GM21515 (cell line): ENCODE data around the gene ROR2.
"Not testable (repeated sequence)": the region's sequence is repeated elsewhere in the genome, so short reads cannot be mapped to it uniquely, and the experiment has no call there.

Experiments
- ATAC-seq: cut with Tn5 transposase; IDR thresholded peaks from one replicate; pipeline ENCODE4 v1.9.1; 2021; ENCODE audit not compliant: unreplicated experiment

Gene ROR2

GRCh38 chr9:91655215-91655614 lies 294.8 kb downstream of the ROR2 start:
- ATAC-seq: no peak

DNA sequence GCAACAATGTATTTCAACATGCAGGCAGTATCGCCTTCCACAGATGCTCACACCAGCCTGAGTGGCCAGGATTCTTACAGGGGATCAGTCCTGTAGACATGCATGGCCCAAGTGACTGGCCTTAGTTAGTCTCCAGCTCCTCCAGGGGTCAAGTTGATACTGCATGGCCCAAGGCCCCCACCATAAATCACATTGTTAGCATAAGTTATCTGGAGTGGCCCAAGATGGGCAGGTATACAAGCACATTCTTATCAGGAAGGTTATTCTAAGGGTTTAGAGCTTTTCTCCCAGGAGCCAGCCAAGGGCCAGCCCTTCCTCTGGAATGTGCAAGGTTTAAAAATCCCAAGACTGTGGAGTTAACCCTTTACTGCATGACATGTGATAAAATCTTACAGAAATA lies 295.5 kb downstream of the ROR2 start:
- no peak for ATAC-seq

- no peak for ATAC-seq
These were observed 302.7 kb downstream of the ROR2 start for GRCh38 chr9:91647371-91647770.

- ATAC-seq: no peak
These were observed 303.3 kb downstream of the ROR2 start for GRCh38 chr9:91646702-91647101.

DNA sequence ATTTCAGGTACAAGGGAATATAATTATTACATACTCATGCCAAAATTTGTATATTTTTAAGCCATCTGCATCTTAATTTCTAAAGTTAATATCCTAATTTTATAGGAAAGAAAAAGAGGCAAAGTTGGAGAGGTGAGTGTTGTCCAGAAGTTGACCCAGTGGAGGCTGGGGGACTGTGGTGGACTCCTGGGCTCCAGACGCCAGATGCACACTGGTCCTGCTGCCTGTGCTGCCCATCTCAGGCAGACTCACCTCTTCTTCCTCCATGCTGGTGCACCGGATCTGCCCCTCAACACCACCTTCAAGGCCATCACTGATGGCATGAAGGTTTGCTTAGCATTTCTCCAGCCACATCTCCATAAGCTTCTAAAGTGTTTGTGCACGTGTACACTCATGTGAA lies 305.6 kb downstream of the ROR2 start:
- ATAC-seq: no peak

- ATAC-seq: no peak
These were observed 306.4 kb downstream of the ROR2 start for GRCh38 chr9:91643481-91644077.

DNA sequence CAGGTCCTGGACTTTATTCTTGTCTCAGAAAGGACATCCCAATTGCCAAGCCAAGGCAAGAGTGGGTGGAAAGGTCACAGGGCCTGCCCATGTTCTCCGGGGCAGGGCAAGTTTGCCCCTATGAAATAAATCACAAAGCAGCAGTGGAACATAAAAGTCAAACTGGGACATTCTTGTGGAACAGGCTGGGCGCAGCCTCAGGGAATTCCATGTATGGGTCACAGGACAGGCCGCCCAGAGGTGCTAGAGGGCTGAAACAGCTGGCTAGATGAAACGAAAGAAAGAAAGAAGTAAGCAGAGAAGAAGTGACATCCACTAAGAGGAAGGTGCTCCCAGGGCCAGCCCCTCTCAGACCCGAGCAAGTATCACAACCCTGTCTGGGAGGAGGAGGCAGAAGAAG lies 307.3 kb downstream of the ROR2 start:
- ATAC-seq: no peak

GRCh38 chr9:91640428-91640827 lies 309.6 kb downstream of the ROR2 start:
- no peak for ATAC-seq

DNA sequence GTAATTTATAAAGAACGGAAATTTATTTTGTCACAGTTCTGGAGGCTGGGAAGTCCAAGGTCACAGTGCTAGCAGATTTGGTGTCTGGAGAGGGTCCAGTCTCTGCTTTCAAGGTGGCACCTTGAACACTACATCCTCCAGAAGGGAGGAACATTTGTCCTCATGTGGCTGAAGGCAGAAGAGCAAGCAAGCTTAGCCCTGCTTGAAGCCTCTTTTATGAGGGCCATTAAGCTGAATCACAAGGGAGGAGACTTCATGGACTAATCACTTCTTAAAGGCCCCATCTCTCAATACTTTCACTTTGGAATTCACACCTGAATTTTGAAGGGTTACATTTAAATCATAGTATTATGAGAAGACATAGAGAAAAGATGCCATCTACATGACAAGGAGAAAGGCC lies 311.0 kb downstream of the ROR2 start:
- ATAC-seq: no peak

DNA sequence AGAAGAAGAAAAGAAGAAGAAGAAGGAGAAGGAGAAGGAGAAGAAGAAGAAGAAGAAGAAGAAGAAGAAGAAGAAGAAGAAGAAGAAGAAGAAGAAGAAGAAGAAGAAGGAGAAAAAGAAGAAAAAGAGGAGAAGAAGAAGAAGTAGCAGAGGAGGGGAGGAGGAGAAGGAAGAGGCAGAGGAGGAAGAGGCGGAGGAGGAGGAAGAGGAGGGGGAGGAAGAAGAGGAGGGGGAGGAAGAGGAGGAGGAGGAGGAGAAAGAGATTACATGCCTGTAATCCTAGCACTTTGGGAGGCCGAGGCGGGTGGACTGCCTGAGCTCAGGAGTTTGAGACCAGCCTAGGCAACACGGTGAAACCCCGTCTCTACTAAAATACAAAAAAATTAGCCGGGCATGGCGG lies 315.2 kb downstream of the ROR2 start:
- not testable (repeated sequence) for ATAC-seq

DNA sequence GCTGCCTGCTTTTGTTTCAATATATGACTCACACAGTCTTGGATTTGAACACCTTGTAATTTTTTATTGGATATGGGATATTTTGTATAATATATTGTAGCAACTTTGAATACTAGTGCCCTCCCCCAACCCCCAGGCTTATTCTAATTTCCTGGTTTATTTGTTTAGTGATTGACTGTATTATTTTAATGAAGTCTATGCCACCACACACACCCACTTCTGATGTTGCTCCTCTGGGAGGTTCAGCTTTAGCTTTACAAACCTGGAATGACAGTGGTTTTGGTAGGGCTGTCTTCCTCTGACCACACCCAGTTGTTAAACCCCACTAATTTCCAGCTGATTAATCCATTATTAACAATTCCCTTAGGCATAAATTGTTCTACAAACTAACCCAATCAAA lies 320.3 kb downstream of the ROR2 start:
- no peak for ATAC-seq

GRCh38 chr9:91628892-91629291 lies 321.1 kb downstream of the ROR2 start:
- no peak for ATAC-seq

DNA sequence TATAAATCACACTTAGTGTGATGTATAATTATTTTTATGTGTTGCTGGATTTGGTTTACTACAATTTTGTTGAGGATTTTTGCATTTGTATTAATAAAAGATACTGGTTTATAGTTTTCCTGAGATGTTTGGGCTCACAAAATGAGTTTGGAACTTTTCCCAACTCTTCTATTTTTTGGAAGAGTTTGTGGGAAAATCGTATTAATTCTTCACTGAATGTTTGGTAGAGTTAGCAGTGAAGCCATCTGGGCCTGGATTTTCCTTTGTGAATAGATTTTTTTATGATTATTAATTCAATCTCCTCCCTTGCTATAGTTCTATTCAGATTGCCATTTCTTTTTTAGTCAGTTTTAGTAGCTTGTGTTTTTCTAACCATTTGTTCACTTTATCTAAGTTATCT lies 324.7 kb downstream of the ROR2 start:
- no peak for ATAC-seq

- ATAC-seq: no peak
These were observed 327.0 kb downstream of the ROR2 start for GRCh38 chr9:91623004-91623403.

DNA sequence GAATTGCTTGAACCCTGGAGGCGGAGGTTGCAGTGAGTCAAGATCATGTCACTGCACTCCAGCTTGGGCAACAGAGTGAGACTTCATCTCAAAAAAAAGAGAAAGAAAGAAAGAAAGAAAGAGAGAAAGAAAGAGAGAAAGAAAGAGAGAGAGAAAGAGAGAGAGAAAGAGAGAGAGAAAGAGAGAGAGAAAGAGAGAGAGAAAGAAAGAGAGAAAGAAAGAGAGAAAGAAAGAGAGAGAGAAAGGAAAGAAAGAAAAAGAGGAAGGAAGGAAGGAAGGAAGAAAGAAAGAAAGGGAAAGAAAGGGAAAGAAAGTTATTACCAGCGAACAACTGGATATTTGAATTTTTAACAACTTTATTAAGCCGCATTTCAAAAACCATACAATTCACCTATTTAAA lies 327.9 kb downstream of the ROR2 start:
- not testable (repeated sequence) for ATAC-seq

GRCh38 chr9:91614044-91614443 lies 336.0 kb downstream of the ROR2 start:
- not testable (repeated sequence) for ATAC-seq

- no peak for ATAC-seq
These were observed 338.4 kb downstream of the ROR2 start for GRCh38 chr9:91611582-91611981.

DNA sequence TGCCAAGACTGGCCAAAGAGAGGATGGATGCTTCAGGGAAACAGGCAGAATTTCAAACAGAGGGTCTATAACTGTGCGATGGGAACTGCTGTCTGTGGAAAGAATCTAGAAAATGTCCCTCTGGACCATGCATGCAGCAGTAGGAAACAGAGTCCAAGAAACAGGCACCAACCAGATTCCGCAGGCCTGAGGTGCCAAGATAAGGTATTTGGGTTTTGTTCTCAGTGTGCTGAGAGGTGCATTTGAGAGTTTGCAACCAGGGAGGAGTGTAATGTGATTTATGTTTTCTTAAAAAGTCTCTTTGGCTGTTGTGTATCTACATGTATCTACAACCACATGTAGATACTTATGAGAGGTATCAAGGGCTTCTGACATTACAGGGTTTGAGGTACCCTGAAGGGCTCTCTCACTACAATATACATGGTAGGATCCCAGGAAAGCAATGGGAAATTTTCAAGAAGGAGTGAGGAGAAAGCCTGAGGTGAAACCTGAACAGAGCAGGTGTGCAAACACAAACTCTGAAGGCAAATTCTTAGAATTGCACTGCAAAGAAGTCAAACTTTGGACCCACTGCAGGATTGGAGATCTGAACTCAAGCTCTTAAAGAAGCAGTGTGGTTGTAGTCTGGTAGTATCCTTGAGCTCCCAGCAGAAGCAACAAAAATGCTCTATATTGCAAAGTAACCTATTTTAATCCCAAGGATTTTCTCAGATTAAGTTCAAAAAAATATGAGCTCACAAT lies 343.6 kb downstream of the ROR2 start:
- no peak for ATAC-seq

- no peak for ATAC-seq
These were observed 345.4 kb downstream of the ROR2 start for GRCh38 chr9:91604451-91605179.

DNA sequence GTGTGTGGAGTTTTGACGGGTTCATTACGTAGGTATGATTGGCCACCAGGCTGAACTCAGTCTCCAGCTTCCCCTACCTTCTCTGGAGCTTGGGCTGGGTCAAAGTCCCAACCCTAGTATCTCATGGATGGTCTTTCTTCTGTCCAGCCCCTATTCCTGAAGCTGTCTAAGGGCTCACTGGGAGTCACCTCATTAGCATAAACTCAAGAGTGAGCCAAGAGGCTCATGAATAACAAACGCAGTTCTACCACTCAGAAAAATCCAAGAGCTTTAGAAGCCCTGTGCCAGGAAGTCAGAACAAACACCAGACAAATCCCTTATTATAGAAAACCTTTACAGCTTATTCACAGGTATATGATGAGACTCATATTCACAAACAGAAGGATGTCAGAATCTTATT lies 346.1 kb downstream of the ROR2 start:
- no peak for ATAC-seq

DNA sequence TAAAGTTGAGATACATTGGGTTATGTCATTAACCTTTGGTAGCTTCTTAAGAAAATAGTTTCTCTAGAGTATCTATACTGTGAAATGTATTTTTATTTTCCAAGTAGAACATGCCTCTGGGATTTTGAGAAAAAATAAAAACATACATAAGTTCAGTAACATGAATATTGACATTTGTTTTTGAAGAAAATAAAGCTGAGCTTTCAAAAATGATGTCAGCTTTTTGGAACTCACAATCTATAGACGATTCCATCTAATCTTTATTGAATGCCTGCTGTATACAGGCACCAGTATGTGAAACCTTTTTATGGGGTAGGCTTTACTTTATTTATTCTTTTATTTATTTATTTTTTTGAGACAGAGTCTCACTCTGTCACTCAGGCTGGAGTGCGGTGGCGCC lies 350.5 kb downstream of the ROR2 start:
- ATAC-seq: no peak

DNA sequence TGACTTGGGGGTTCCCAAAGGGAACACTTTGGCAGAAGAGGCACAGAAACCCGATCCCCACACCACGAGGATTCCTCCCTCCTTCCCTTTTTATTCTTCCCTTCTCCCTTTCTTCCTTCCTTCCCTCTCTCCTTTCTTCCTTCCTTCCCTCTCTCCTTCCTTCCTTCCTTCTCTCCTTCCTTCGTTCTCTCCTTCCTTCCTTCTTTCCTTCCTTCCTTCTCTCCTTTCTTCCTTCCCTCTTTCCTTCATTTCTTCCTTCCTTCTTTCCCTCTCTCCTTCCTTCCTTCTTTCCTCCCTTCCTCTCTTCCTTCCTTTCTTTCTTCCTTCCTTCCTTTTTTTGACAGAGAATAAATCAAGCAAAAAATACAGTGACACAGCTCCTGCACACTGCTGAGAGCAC lies 358.4 kb downstream of the ROR2 start:
- ATAC-seq: no peak
